Parathyroid adenoma (tissue), 2 donors: ENCODE results near the gene TMED4.
"Not testable (repeated sequence)": the region's sequence is repeated elsewhere in the genome, so short reads cannot be mapped to it uniquely, and the experiment has no call there.

Experiments
- H2AFZ ChIP-seq: fragments of 300-600 bp; sonication (generic); one replicate; pipeline ENCODE4 v1.7.0; 2017; ENCODE audit warnings: antibody characterized with exemption, mild to moderate bottlenecking
- H3K27ac ChIP-seq: fragments of 300-600 bp; sonication (generic); one replicate; pipeline ENCODE4 v1.7.0; 2017
- H3K27me3 ChIP-seq: fragments of 300-600 bp; sonication (generic); one replicate; pipeline ENCODE4 v1.7.0; 2017; ENCODE audit warnings: low read length; ENCODE audit not compliant: control insufficient read depth, insufficient read depth
- H3K36me3 ChIP-seq: fragments of 300-600 bp; sonication (generic); one replicate; pipeline ENCODE4 v1.7.0; 2017; ENCODE audit warnings: low read length; ENCODE audit not compliant: control insufficient read depth, insufficient read depth
- H3K4me1 ChIP-seq: fragments of 300-600 bp; sonication (generic); one replicate; pipeline ENCODE4 v1.7.0; 2017; ENCODE audit warnings: control low read depth
- H3K4me2 ChIP-seq: fragments of 300-600 bp; sonication (generic); one replicate; pipeline ENCODE4 v1.7.0; 2017; ENCODE audit warnings: low read length
- H3K4me3 ChIP-seq: fragments of 300-600 bp; sonication (generic); one replicate; pipeline ENCODE4 v1.7.0; 2017; ENCODE audit warnings: low read depth, low read length
- H3K79me2 ChIP-seq: fragments of 300-600 bp; sonication (generic); one replicate; pipeline ENCODE4 v1.7.0; 2017; ENCODE audit warnings: control low read depth
- H3K9ac ChIP-seq: fragments of 300-600 bp; sonication (generic); one replicate; pipeline ENCODE4 v1.7.0; 2017; ENCODE audit warnings: mild to moderate bottlenecking
- H3K9me3 ChIP-seq: fragments of 300-600 bp; sonication (generic); one replicate; pipeline ENCODE4 v1.7.0; 2017; ENCODE audit warnings: low read length; ENCODE audit not compliant: control insufficient read depth
- CTCF ChIP-seq: fragments of 300-600 bp; sonication (generic); IDR thresholded peaks from one replicate; pipeline ENCODE4 v1.7.0; 2017; ENCODE audit warnings: antibody characterized with exemption, mild to moderate bottlenecking
- donor health status: primary hyperparathyroidism.

TMED4 gene

GRCh38 chr7:44561962-44562621 is 19.9 kb downstream of the TMED4 start:
- no peaks in the 10 kb centered on the region for H3K27me3 ChIP-seq
- no peak overlapping the region for H3K4me3 ChIP-seq
- H3K79me2 ChIP-seq, result no peaks in the 10 kb centered on the region
- no peaks in the 10 kb centered on the region for H3K36me3 ChIP-seq
- H3K27ac ChIP-seq, result no peak overlapping the region
- TF ChIP-seq CTCF, result no peak
- H2AFZ ChIP-seq, result no peak overlapping the region
- no peak overlapping the region for H3K4me2 ChIP-seq
- no peaks in the 10 kb centered on the region for H3K9me3 ChIP-seq
- H3K4me1 ChIP-seq, result no peaks in the 10 kb centered on the region
- H3K9ac ChIP-seq, result no peak overlapping the region

GRCh38 chr7:44561481-44561880 is 20.6 kb downstream of the TMED4 start:
- H3K9ac ChIP-seq, result no peak overlapping the region
- no peaks in the 10 kb centered on the region for H3K79me2 ChIP-seq
- no peaks in the 10 kb centered on the region for H3K27me3 ChIP-seq
- no peak overlapping the region for H3K4me3 ChIP-seq
- H3K9me3 ChIP-seq, result no peaks in the 10 kb centered on the region
- no peak overlapping the region for H3K27ac ChIP-seq
- no peaks in the 10 kb centered on the region for H3K36me3 ChIP-seq
- TF ChIP-seq CTCF, result no peak
- H2AFZ ChIP-seq, result no peak overlapping the region
- H3K4me1 ChIP-seq, result no peaks in the 10 kb centered on the region
- H3K4me2 ChIP-seq, result no peak overlapping the region

GRCh38 chr7:44559485-44559884 is 22.5 kb downstream of the TMED4 start:
- H3K79me2 ChIP-seq, result no peaks in the 10 kb centered on the region
- H3K27me3 ChIP-seq, result no peaks in the 10 kb centered on the region
- TF ChIP-seq CTCF, result no peak
- H3K4me1 ChIP-seq, result no peaks in the 10 kb centered on the region
- no peak overlapping the region for H3K4me3 ChIP-seq
- no peak overlapping the region for H3K27ac ChIP-seq
- H3K4me2 ChIP-seq, result no peak overlapping the region
- no peak overlapping the region for H3K9ac ChIP-seq
- no peaks in the 10 kb centered on the region for H3K9me3 ChIP-seq
- no peaks in the 10 kb centered on the region for H3K36me3 ChIP-seq
- H2AFZ ChIP-seq, result no peak overlapping the region

- H3K4me3 ChIP-seq, result no peak overlapping the region
- no peak overlapping the region for H2AFZ ChIP-seq
- H3K79me2 ChIP-seq, result no peaks in the 10 kb centered on the region
- no peaks in the 10 kb centered on the region for H3K4me1 ChIP-seq
- H3K9me3 ChIP-seq, result no peaks in the 10 kb centered on the region
- H3K9ac ChIP-seq, result no peak overlapping the region
- H3K27me3 ChIP-seq, result no peaks in the 10 kb centered on the region
- no peak overlapping the region for H3K4me2 ChIP-seq
- TF ChIP-seq CTCF, result no peak
- H3K36me3 ChIP-seq, result no peaks in the 10 kb centered on the region
- H3K27ac ChIP-seq, result no peak overlapping the region
Observed at GRCh38 chr7:44557485-44557884, 24.5 kb downstream of the TMED4 start.

GRCh38 chr7:44555350-44555749 is 26.7 kb downstream of the TMED4 start:
- no peaks in the 10 kb centered on the region for H3K36me3 ChIP-seq
- no peaks in the 10 kb centered on the region for H3K9me3 ChIP-seq
- H3K79me2 ChIP-seq, result no peaks in the 10 kb centered on the region
- no peak overlapping the region for H3K4me2 ChIP-seq
- no peaks in the 10 kb centered on the region for H3K4me1 ChIP-seq
- H2AFZ ChIP-seq, result no peak overlapping the region
- no peak overlapping the region for H3K27ac ChIP-seq
- no peaks in the 10 kb centered on the region for H3K27me3 ChIP-seq
- H3K9ac ChIP-seq, result no peak overlapping the region
- TF ChIP-seq CTCF, result no peak
- no peak overlapping the region for H3K4me3 ChIP-seq

- not testable (repeated sequence) for H3K27ac ChIP-seq
Observed at GRCh38 chr7:44552473-44553005, 29.5 kb downstream of the TMED4 start.

More at GRCh38 chr7:44552473-44553005, 29.5 kb downstream of the TMED4 start:
- H3K4me2 ChIP-seq, H3K9me3 ChIP-seq, H3K4me3 ChIP-seq, H2AFZ ChIP-seq, H3K27me3 ChIP-seq, H3K79me2 ChIP-seq, H3K4me1 ChIP-seq, H3K9ac ChIP-seq, H3K36me3 ChIP-seq: not testable (repeated sequence)
